ENCODE data around the gene CCSER1. TPM values are rescaled to one million over a fixed set of nuclear protein-coding genes. Genes with fewer than 3 reads are reported as not detected.

Gene CCSER1
- total RNA-seq, 1 experiment from 2014 or later = 0.63 TPM

DNA sequence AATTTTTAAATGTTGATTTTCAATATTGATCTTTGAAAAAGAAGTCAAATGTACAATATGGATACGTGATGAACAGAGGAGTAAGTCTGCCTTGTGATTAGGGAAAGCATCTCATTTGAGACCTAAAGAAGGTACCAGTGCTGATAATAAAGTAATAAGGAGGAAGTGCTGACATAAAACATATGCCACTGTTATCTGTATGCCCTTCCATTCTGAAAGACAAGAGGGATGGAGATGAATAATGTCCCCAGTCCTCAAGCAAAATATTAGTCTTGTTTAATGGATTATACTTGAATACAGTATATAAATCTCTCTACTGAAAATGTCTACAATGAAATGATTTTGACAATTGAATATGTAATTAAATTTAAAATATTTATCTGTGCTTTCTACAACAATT lies 58.2 kb downstream of the CCSER1 start:
- H3K27ac Mint-ChIP-seq (ENCODE audit: low read depth, unreplicated experiment) = no peak overlapping the region
- CTCF ChIA-PET = no interaction called here
- TF ChIP-seq CTCF (IDR thresholded peaks at IDR 0.05; ENCODE audit: unreplicated experiment) = no peak

GRCh38 chr4:90186229-90186628 lies 59.0 kb downstream of the CCSER1 start:
- TF ChIP-seq CTCF (IDR thresholded peaks at IDR 0.05; ENCODE audit: unreplicated experiment) = no peak
- Mint-ChIP-seq H3K36me3 (ENCODE audit: insufficient read depth, unreplicated experiment) (no peaks in the 10 kb centered on the region), H3K27ac (ENCODE audit: low read depth, unreplicated experiment) (no peak overlapping the region), H3K4me3 (ENCODE audit: unreplicated experiment) (no peak overlapping the region), H3K9me3 (ENCODE audit: unreplicated experiment) (no peaks in the 10 kb centered on the region), H3K27me3 (ENCODE audit: insufficient read depth, unreplicated experiment) (no peaks in the 10 kb centered on the region), H3K4me1 (ENCODE audit: insufficient read depth, unreplicated experiment) (no peaks in the 10 kb centered on the region)
- intact Hi-C loops (cut with micrococcal nuclease) = no loop called here
- no TSS peak for BruUV-seq (replicated peaks)
- ChIA-PET CTCF (no interaction called here), POLR2A (no interaction called here)
- DNase-seq (ENCODE audit: unreplicated experiment) = no peak

More for the DNA sequence above, 58.2 kb downstream of the CCSER1 start:
- Mint-ChIP-seq H3K4me3 (ENCODE audit: unreplicated experiment) (no peak overlapping the region), H3K4me1 (ENCODE audit: insufficient read depth, unreplicated experiment) (no peaks in the 10 kb centered on the region), H3K27me3 (ENCODE audit: insufficient read depth, unreplicated experiment) (no peaks in the 10 kb centered on the region), H3K36me3 (ENCODE audit: insufficient read depth, unreplicated experiment) (no peaks in the 10 kb centered on the region), H3K9me3 (ENCODE audit: unreplicated experiment) (no peaks in the 10 kb centered on the region)
- intact Hi-C loops (cut with micrococcal nuclease) = no loop called here
- no TSS peak for BruUV-seq (replicated peaks)
- DNase-seq (ENCODE audit: unreplicated experiment) = no peak
- POLR2A ChIA-PET = no interaction called here

GRCh38 chr4:90187148-90187884 lies 60.1 kb downstream of the CCSER1 start:
- no peak for DNase-seq (ENCODE audit: unreplicated experiment)
- no TSS peak for BruUV-seq (replicated peaks)
- no peaks in the 10 kb centered on the region for H3K9me3 Mint-ChIP-seq (ENCODE audit: unreplicated experiment)
- H3K27me3 Mint-ChIP-seq (ENCODE audit: insufficient read depth, unreplicated experiment) = no peaks in the 10 kb centered on the region
- H3K27ac Mint-ChIP-seq (ENCODE audit: low read depth, unreplicated experiment) = no peak overlapping the region
- ChIA-PET POLR2A (no interaction called here), CTCF (no interaction called here)
- intact Hi-C loops (cut with micrococcal nuclease) = no loop called here
- TF ChIP-seq CTCF (IDR thresholded peaks at IDR 0.05; ENCODE audit: unreplicated experiment) = no peak
- no peak overlapping the region for H3K4me3 Mint-ChIP-seq (ENCODE audit: unreplicated experiment)
- H3K36me3 Mint-ChIP-seq (ENCODE audit: insufficient read depth, unreplicated experiment) = no peaks in the 10 kb centered on the region
- no peaks in the 10 kb centered on the region for H3K4me1 Mint-ChIP-seq (ENCODE audit: insufficient read depth, unreplicated experiment)

GRCh38 chr4:90189178-90189577 lies 62.0 kb downstream of the CCSER1 start:
- Mint-ChIP-seq H3K4me1 (ENCODE audit: insufficient read depth, unreplicated experiment) (no peaks in the 10 kb centered on the region), H3K36me3 (ENCODE audit: insufficient read depth, unreplicated experiment) (no peaks in the 10 kb centered on the region), H3K27ac (ENCODE audit: low read depth, unreplicated experiment) (no peak overlapping the region), H3K9me3 (ENCODE audit: unreplicated experiment) (no peaks in the 10 kb centered on the region), H3K27me3 (ENCODE audit: insufficient read depth, unreplicated experiment) (no peaks in the 10 kb centered on the region), H3K4me3 (ENCODE audit: unreplicated experiment) (no peak overlapping the region)
- ChIA-PET CTCF (interaction anchor here (0.6 kb wide), 1 partner anchor 196 kb away, joined by 3 read pairs; no protein-coding TSS in a partner anchor), POLR2A (interaction anchor here (0.7 to 1.0 kb wide), 3 partner anchors 10 to 31 kb away, joined by 3 read pairs; no protein-coding TSS in a partner anchor)
- DNase-seq (ENCODE audit: unreplicated experiment) = no peak
- TF ChIP-seq CTCF (IDR thresholded peaks at IDR 0.05; ENCODE audit: unreplicated experiment) = no peak
- intact Hi-C loops (cut with micrococcal nuclease) = no loop called here
- no TSS peak for BruUV-seq (replicated peaks)

Data from MCF 10A (cell line).